Stimulated activated effector memory CD8-positive, alpha-beta T cell treated with anti-CD3 and anti-CD28 coated beads, Interleukin-12 subunit alpha, Interleukin-12 subunit beta, amount 100 ng/mL, for 72 hours (primary cell): ENCODE data around the gene AUTS2.

Source experiments
- ATAC-seq: fragments of 150-1000 bp; cut with Tn5 transposase; 2 replicates; pipeline ENCODE4 v1.10.0; 2021
- DNase-seq, 2 donors: peaks; one replicate each; pipeline ENCODE4 v3.0.0; 2021 to 2022; ENCODE audit warnings: low spot score in 2 of 2
- H3K27ac Mint-ChIP-seq: one replicate; pipeline ENCODE4 v1.8.0; 2022; ENCODE audit warnings: mild to moderate bottlenecking, mixed read lengths
- H3K36me3 Mint-ChIP-seq: one replicate; pipeline ENCODE4 v1.8.0; 2022; ENCODE audit warnings: mild to moderate bottlenecking, mixed read lengths
- H3K4me1 Mint-ChIP-seq: one replicate; pipeline ENCODE4 v1.8.0; 2022; ENCODE audit warnings: mixed read lengths
- H3K4me3 Mint-ChIP-seq: one replicate; pipeline ENCODE4 v1.8.0; 2022; ENCODE audit warnings: mild to moderate bottlenecking, mixed read lengths
- H3K9me3 Mint-ChIP-seq: one replicate; pipeline ENCODE4 v1.8.0; 2022; ENCODE audit warnings: mixed read lengths

Gene AUTS2

DNA sequence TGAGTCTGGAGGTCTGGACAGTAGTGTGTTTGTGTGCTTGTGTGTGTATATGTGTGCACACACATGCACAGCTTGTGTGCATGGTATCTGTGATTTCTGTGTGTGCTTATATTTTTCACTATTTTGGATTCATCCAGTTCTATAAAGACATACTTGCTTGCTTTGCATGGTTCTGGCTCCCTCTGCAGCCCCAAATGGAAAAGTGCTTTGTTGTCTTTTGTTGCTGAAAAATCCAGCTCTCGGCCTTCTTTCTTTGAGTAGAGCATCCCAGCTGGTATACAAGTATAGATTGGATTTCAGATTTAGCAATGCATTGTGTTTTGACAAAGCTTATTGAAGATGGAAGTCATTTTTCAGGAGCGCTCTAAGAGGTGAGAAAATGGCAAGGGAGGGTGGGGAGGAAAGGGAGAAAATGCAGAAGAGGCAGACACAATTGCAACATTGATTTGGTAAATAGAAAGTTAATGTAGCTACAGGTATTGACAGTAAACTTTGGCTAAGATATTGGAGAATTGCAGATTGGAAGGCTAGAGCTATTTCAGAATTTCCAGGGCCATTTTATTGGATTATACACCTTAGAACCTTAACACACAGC lies 333.9 kb downstream of the AUTS2 start:
- Mint-ChIP-seq H3K27ac (no peak overlapping the region), H3K36me3 (no peaks in the 10 kb centered on the region), H3K9me3 (no peaks in the 10 kb centered on the region), H3K4me1 (no peaks in the 10 kb centered on the region), H3K4me3 (no peak overlapping the region)
- no peak for ATAC-seq
- no peak for DNase-seq

DNA sequence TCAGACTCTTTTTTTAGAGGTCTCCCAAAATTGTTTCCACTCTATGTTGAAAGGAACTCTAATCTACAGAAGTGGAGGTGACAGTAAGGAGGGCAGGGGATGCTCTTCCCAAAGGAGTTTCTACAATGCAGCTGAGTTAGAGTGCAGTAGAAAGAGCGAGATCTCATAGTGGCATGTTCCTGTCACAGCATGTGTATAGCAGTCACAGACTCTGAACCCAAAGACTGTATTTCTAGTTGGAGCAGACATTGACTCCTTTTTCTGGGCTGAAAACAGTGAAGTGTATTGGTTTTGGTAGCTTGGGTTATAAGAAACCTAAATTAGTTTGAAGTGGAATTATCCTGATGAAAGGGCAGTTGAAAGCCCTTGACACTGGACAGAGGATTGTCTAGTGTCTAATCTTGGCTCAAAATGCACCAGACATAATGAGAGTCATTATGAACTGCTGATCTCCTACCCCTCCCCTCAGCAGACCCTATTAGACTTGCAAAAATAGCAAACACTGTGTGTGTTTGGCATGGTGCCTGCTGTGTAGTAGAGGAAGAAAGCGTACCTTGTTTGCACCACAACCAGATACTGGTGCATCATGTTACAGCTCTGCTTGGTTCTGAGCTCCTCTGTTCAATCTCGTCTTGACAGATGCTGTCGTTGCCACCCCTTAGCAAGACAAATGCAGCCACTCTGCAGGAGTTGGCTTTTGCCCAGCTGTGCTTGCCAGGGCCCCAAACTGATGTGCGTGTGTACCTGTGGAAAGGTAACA lies 336.0 kb downstream of the AUTS2 start:
- Mint-ChIP-seq H3K9me3 (no peaks in the 10 kb centered on the region), H3K36me3 (no peaks in the 10 kb centered on the region), H3K4me1 (no peaks in the 10 kb centered on the region), H3K27ac (no peak overlapping the region), H3K4me3 (no peak overlapping the region)
- DNase-seq, result no peak
- ATAC-seq, result no peak

DNA sequence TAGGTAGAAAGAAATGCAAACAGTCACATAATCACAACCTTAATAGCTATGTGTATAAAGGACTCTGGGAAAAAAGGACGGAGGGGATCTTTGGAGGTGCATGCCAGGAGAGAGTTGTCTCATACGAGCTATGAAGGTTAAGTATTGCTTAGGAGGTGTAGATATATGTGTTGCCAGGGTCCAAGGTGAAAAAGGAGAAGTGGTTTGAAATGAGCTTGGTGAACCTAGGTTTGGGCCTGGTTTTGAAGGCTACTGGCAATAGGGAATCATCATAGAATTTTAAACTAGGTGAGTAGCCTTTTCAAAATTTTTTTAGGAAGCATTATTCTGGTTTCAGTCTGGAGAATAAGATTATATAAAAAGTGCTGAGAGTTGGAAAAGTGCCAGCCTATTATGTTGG lies 336.8 kb downstream of the AUTS2 start:
- DNase-seq, result no peak
- H3K27ac Mint-ChIP-seq, result no peak overlapping the region
- H3K4me3 Mint-ChIP-seq, result no peak overlapping the region
- no peaks in the 10 kb centered on the region for H3K36me3 Mint-ChIP-seq
- H3K9me3 Mint-ChIP-seq, result no peaks in the 10 kb centered on the region
- H3K4me1 Mint-ChIP-seq, result no peaks in the 10 kb centered on the region
- ATAC-seq, result no peak

DNA sequence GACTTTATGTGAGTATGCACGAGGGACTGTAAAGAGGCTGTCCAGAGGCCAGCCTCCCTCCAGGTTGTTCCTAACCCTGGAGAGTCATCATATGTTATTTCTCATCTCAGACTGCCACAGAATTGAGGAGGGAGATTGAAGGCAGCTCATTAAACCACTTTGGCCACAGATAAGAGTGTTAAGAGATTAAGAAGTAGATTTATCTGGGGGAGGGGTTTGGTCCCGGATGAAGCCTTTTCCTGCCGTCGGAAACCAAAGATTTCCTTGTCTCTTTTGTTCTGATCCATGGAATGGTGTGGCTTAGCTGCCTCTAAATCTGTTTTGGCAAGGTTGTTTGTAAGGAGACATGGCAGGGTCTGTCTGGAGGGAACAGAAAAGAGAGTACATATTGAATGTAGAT lies 338.8 kb downstream of the AUTS2 start:
- DNase-seq (no peak), ATAC-seq (no peak)
- Mint-ChIP-seq H3K27ac (no peak overlapping the region), H3K36me3 (no peaks in the 10 kb centered on the region), H3K9me3 (no peaks in the 10 kb centered on the region), H3K4me3 (no peak overlapping the region), H3K4me1 (peaks cover 7% of the 10 kb centered on the region)

DNA sequence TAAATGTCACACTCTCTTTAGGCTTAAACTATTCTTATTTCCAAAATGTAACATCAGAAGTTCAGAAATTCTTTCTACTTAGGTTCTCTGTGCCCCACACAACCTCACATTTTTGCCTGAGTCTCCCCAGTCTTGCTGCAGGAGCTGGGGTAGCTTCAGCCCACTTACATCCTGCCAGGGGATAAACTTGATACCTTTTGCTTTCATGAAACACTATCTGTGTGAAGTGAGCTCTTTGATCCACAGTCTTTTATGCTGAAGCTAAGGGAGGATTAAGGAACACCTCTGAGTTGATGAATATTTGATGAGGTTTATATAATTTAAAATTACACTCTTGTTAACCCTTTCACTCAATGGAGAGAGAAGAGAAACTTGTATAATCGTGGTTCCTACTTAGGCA lies 341.0 kb downstream of the AUTS2 start:
- Mint-ChIP-seq H3K4me3 (no peak overlapping the region), H3K27ac (no peak overlapping the region), H3K9me3 (no peaks in the 10 kb centered on the region), H3K4me1 (peaks cover 7% of the 10 kb centered on the region), H3K36me3 (no peaks in the 10 kb centered on the region)
- ATAC-seq (no peak), DNase-seq (no peak)

DNA sequence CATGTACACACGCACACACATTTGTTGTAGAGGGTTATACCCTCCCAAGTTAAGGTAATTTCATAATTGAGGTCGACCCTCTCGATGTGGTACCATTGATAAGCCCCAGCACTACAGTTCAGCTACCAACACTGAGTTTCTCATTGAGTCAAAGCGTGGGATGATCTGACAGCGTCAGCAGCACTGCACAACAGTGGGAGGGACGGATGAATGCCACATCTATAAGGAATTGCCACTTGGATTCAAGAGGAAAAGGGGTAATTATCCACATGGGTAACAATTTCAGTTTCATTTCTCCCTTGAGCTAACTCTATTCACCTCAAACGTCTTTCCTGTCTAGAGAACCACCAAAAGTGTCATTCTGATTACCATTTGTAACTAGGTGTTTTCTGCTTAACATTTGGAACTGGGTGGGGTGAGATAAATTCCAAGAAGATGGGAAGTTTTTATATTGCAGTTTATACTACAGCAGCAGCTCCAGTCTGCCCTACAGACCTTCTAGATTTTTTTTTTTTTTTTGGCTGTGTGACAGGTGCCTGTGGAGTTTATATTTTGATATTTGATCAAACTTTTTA lies 342.9 kb downstream of the AUTS2 start:
- H3K4me3 Mint-ChIP-seq, result no peak overlapping the region
- H3K36me3 Mint-ChIP-seq, result no peaks in the 10 kb centered on the region
- DNase-seq (no peak), ATAC-seq (no peak)
- H3K27ac Mint-ChIP-seq, result no peak overlapping the region
- H3K9me3 Mint-ChIP-seq, result no peaks in the 10 kb centered on the region
- peaks cover 7% of the 10 kb centered on the region for H3K4me1 Mint-ChIP-seq

DNA sequence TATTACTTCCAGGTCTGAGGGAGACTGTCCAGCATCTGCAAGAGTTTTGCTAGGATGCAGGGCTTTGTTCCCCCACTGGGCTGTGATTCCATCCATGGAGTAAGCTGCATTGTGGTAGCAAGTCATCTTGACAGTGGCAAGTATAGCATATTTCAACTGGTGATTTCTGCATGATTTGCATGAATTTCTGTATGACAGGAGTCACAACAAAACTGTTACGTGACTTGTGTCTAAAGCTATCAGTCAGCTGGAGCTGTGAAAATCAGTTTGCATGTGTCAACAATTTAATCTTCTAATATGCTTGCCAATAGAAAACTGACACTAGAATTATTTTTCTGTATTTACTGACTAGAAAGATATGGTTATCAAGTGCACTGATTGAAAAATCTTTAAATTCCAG lies 344.3 kb downstream of the AUTS2 start:
- Mint-ChIP-seq H3K27ac (no peak overlapping the region), H3K4me1 (peaks cover 7% of the 10 kb centered on the region), H3K4me3 (no peak overlapping the region), H3K9me3 (no peaks in the 10 kb centered on the region), H3K36me3 (no peaks in the 10 kb centered on the region)
- DNase-seq (no peak), ATAC-seq (no peak)

DNA sequence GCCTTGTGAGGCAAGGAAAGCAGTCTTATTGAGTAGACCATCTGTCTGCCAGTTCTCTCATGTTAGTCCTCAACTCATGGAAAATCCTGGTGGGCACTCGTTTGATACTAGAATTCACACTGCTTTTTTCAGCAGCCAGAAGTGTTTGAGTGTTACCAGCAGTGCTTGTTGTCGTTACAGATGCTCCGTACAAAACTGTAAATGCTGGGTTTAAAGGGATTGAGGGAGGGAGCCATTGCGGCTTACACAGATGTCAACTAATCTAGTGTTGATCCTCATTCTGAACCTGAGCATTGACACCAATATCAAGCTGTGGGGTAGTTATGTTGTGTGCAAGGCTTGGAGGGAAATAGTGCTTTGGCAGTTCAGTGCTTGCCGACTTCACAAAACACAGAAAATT lies 348.6 kb downstream of the AUTS2 start:
- no peaks in the 10 kb centered on the region for H3K4me1 Mint-ChIP-seq
- DNase-seq (no peak), ATAC-seq (no peak)
- no peak overlapping the region for H3K4me3 Mint-ChIP-seq
- no peaks in the 10 kb centered on the region for H3K36me3 Mint-ChIP-seq
- no peaks in the 10 kb centered on the region for H3K9me3 Mint-ChIP-seq
- no peak overlapping the region for H3K27ac Mint-ChIP-seq

DNA sequence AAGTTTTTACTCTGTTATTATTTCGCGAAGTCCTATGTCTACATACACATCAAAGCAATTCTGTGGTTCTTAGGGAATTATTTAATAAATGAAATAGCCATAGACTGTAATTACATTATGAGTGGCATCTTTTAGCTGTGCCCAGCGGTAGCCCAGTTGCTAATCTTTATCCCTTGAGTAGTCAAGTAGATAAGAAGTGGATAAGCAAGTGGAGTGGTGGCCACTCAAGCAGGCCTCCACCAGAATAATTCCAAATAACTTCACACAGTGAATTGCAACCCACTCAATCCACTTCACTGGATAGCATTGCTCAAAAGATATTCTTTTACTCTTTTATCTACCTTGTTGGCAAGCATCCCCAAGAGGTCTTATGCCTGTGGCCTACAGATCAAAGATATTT lies 349.7 kb downstream of the AUTS2 start:
- no peaks in the 10 kb centered on the region for H3K9me3 Mint-ChIP-seq
- DNase-seq, result no peak
- no peak overlapping the region for H3K4me3 Mint-ChIP-seq
- H3K36me3 Mint-ChIP-seq, result no peaks in the 10 kb centered on the region
- no peak overlapping the region for H3K27ac Mint-ChIP-seq
- H3K4me1 Mint-ChIP-seq, result no peaks in the 10 kb centered on the region
- no peak for ATAC-seq

DNA sequence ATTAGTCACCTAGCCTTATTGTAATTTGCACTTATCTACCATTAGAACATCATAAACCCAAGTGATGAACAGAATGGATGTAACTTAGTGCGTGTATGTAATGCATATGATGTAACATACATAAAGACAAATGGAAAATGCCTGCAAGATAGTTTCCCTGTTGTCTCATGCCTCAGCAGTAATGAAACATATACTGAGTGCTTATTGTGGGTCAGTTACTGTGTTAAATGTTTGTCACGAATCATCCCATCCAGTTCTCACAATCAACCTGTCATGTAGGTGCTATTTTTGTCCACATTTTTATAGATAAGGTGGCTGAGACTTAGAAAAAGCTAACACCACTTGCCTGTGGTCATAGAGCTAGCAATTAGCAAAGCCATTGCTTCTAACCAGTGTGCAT lies 350.8 kb downstream of the AUTS2 start:
- Mint-ChIP-seq H3K4me1 (no peaks in the 10 kb centered on the region), H3K36me3 (no peaks in the 10 kb centered on the region), H3K9me3 (no peaks in the 10 kb centered on the region), H3K4me3 (no peak overlapping the region), H3K27ac (no peak overlapping the region)
- ATAC-seq (no peak), DNase-seq (no peak)

DNA sequence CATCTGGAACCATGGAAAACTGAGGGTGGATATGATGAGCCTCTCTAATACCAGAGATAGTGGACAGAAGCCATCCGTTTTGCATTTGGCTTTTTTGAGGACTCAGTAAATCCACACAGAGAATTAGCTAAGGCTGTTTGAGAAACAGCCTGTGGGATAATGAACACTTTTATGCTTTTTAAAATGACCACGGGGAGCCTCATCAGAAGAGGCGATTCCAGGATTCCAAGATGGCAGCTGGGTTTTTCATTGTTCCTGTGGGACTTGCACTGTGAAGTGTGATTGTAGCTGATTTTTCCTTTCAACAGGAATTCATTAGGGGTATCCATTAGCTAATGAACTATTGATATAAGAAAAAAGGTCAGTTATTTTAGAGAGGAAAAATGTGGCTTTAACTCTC lies 353.2 kb downstream of the AUTS2 start:
- no peaks in the 10 kb centered on the region for H3K36me3 Mint-ChIP-seq
- ATAC-seq, result no peak
- no peak overlapping the region for H3K4me3 Mint-ChIP-seq
- DNase-seq, result no peak
- no peaks in the 10 kb centered on the region for H3K9me3 Mint-ChIP-seq
- no peaks in the 10 kb centered on the region for H3K4me1 Mint-ChIP-seq
- H3K27ac Mint-ChIP-seq, result no peak overlapping the region

DNA sequence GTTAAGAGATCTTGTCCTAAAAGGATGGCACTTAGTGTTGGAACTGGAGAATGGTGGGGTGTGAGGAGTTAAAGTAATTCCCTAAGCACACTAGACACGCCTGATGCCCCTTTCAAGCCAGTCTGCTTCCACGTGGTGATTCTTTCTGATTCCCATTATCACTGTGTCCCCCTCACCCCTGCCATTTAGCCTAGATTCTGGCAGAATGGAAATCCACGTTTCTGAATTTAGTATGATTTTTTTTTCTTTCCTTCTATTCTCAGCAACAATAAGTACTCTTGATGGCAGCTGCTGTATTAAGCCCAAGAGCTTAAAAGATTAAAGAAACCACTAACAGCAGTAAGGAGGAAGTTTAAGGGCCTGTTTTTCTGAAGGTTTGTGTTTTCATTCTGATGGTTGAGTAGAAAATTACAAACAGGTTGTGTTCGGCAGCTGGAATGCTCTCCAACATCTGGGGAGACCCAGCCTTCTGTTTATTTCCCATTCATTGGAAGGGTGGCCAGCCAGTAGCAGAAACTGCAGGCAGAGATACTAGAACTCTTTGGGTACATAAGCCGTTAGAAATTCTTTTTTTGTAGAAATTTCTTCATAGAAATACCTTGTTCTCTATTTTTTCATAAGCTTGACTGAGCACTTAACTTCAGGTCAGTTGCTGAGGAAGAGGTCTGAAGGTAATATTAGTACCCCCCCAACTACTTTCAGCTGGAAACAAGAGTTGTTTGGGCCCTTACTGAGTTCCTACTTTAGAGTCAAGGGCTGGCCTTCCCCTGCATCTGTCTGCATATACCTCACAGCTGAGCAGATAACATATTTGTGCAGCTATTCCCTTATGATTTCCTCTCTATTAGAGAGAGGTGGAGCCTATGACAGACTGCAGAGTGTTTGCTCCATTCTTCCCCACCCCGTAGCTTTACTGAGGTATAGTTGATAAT lies 355.1 kb downstream of the AUTS2 start:
- Mint-ChIP-seq H3K27ac (no peak overlapping the region), H3K36me3 (no peaks in the 10 kb centered on the region), H3K9me3 (no peaks in the 10 kb centered on the region), H3K4me3 (no peak overlapping the region), H3K4me1 (no peaks in the 10 kb centered on the region)
- no peak for DNase-seq
- no peak for ATAC-seq

DNA sequence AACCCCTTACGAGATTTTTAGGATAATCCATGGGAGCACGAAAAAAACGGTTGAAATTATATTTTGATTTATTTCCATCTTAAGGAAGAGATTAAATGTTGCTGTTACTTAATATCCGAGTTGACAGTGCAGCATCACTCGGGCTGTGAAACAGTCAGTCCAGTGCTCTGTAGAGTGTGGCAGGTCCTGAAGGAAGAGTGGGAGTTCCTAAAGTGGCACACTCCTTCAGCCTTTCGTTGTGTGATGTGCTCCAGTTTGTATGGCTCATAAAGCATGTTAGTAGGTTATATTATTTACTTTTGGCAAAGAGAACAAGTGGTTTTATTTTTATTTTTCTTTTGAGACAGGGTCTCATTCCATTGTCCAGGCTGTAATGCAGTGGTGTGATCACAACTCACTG lies 358.3 kb downstream of the AUTS2 start:
- Mint-ChIP-seq H3K27ac (no peak overlapping the region), H3K36me3 (no peaks in the 10 kb centered on the region), H3K9me3 (no peaks in the 10 kb centered on the region), H3K4me1 (no peaks in the 10 kb centered on the region), H3K4me3 (no peak overlapping the region)
- DNase-seq (no peak), ATAC-seq (no peak)

DNA sequence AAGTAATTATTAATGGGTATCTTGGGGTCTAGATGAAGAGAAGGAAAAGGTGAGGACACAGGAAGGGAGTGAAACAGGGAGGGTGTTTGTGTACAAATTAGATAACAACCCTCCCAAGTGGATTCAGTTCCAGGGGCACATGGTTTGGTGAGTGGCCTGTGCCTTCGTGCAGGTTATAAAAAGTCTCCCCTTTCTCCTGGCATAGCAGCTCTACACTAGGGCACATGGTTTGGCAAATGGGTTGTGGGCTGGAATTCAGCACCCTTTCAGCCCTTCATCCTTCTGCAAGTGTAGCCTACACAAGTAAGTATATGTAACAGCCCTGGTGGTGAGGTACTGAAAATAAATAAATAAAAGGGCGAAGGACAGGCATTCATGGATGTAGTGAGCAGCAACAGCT lies 359.4 kb downstream of the AUTS2 start:
- no peak for ATAC-seq
- Mint-ChIP-seq H3K9me3 (no peaks in the 10 kb centered on the region), H3K36me3 (no peaks in the 10 kb centered on the region), H3K4me1 (peaks cover 5% of the 10 kb centered on the region), H3K4me3 (no peak overlapping the region), H3K27ac (no peak overlapping the region)
- no peak for DNase-seq

DNA sequence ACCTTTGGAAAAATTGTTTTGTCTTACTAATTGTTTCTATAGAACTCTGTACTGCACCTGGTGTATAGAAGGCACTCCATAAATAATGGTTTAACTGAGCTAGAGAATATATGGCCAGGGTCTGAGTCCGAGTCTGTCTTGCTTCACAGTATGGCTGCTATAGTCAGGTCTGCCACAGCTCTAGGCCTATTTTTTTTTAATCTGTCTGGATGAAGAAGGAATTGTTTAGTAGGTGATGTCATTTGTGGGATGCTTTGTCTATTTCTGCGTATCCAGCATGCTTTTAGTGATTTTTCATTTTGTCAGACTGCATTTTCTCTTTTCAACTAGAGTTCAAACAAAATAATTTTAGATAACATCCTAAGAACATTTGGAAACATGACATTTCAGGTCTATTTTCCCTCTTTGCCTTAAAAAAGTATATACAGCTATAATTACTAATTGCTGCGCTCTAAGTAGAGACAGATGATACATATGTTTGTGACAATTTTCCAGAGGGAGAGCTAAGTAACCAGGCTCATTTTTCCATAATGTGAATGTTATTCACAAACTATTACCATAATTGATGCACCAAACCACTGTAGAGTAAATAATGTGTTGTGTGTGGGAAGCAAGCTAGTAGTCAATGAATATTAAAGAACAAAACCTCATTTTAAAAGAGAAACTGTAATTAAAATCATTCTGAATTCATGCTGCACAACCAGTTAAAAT lies 361.7 kb downstream of the AUTS2 start:
- Mint-ChIP-seq H3K4me3 (no peak overlapping the region), H3K4me1 (peaks cover 8% of the 10 kb centered on the region), H3K27ac (no peak overlapping the region), H3K36me3 (no peaks in the 10 kb centered on the region), H3K9me3 (no peaks in the 10 kb centered on the region)
- ATAC-seq (no peak), DNase-seq (no peak)
